GM12878 (cell line): ENCODE data around the gene AXIN1. TPM values are rescaled to one million over a fixed set of nuclear protein-coding genes. Genes with fewer than 3 reads are reported as not detected.

Experiments
- ATF2 ChIP-seq: IDR thresholded peaks from 2 replicates; pipeline ENCODE4 v1.6.1; 2012; ENCODE audit warnings: low read length, inconsistent platforms
- CEBPB ChIP-seq, 2 experiments: fragments of 150-350 bp in 1 of 2; IDR thresholded peaks; 2 replicates each; pipeline ENCODE4 v1.6.1; 2012 to 2014; ENCODE audit warnings: low read depth in 2 of 2, low read length in 2 of 2, borderline replicate concordance in 1 of 2, inconsistent platforms in 1 of 2
- CREB1 ChIP-seq: IDR thresholded peaks from 2 replicates; pipeline ENCODE4 v1.6.1; 2012; ENCODE audit warnings: low read depth, mild to moderate bottlenecking, inconsistent platforms
- CUX1 ChIP-seq: IDR thresholded peaks from 2 replicates; pipeline ENCODE4 v1.6.1; 2012; ENCODE audit warnings: improper control_type of control experiment, low read depth, low read length; ENCODE audit not compliant: insufficient replicate concordance
- EED ChIP-seq: sonication (generic); IDR thresholded peaks from 2 replicates; pipeline ENCODE4 v1.6.1; 2016; ENCODE audit warnings: antibody characterized with exemption, low read depth
- EGR1 ChIP-seq, 2 experiments: IDR thresholded peaks; 1 replicate in 1 of 2; 2 replicates in 1 of 2; pipeline ENCODE4 v1.6.1; 2011 to 2012; ENCODE audit warnings: low read depth in 2 of 2, low read length in 2 of 2, borderline replicate concordance in 1 of 2, mild to moderate bottlenecking in 1 of 2, moderate library complexity in 1 of 2
- FOXK2 ChIP-seq: fragments of 450-650 bp; IDR thresholded peaks from 2 replicates; pipeline ENCODE4 v1.6.1; 2017; ENCODE audit warnings: mild to moderate bottlenecking, moderate library complexity
- MYC ChIP-seq: IDR thresholded peaks from 2 replicates; pipeline ENCODE4 v1.6.1; 2011; ENCODE audit warnings: mild to moderate bottlenecking, low read length, moderate library complexity, inconsistent platforms; ENCODE audit not compliant: insufficient read depth, insufficient replicate concordance, insufficient read length, severe bottlenecking
- PBX3 ChIP-seq: IDR thresholded peaks from 2 replicates; pipeline ENCODE4 v1.6.1; 2011; ENCODE audit warnings: mild to moderate bottlenecking, low read depth, low read length, moderate library complexity; ENCODE audit not compliant: insufficient replicate concordance
- PRDM15 ChIP-seq: fragments of 450-650 bp; formaldehyde crosslinking; IDR thresholded peaks from 2 replicates; pipeline ENCODE4 v1.4.0; 2020; ENCODE audit warnings: mild to moderate bottlenecking, moderate library complexity
- SPI1 ChIP-seq: IDR thresholded peaks from 2 replicates; pipeline ENCODE4 v1.6.1; 2011; ENCODE audit warnings: low read depth, mild to moderate bottlenecking, low read length, moderate library complexity, borderline replicate concordance; ENCODE audit not compliant: insufficient read depth
- ZBTB11 ChIP-seq: fragments of 450-650 bp; formaldehyde crosslinking; IDR thresholded peaks from 2 replicates; pipeline ENCODE4 v1.5.0; 2022; ENCODE audit warnings: mild to moderate bottlenecking, missing genetic modification characterization
- ZNF622 ChIP-seq: fragments of 450-650 bp; IDR thresholded peaks from 2 replicates; pipeline ENCODE4 v1.6.1; 2017; ENCODE audit warnings: mild to moderate bottlenecking, inconsistent platforms
- polyA plus RNA-seq, 11 experiments: library from polyadenylated mRNA; depleted of rRNA in 4 of 11; unstranded in 6 of 11; stranded (reverse) in 5 of 11; fragments of >200 nt; fragmentation: Nextera tagmentation in 4 of 11; fragmentation: Illumina TruSeq in 1 of 11; extraction: Ambion mirVana in 4 of 11; extraction: Trizol in 1 of 11; gene quantifications; 1 replicate in 1 of 11; 2 replicates in 10 of 11; pipeline versions ENCODE4 v1.2.1 to v1.2.3, GENCODE V29; 2011 to 2016; ENCODE audit warnings: inconsistent platforms in 2 of 11, missing spikeins in 2 of 11, low read depth in 1 of 11
- total RNA-seq, 4 experiments: library from RNA; depleted of rRNA in 3 of 4; stranded (reverse); fragments of >200 nt in 3 of 4; fragmentation: Illumina TruSeq in 1 of 4; extraction: Trizol in 1 of 4; gene quantifications; 2 replicates each; pipeline versions ENCODE4 v1.2.1 to v1.2.3, GENCODE V29; 2013 to 2021

The AXIN1 gene
- total and polyA plus RNA-seq, 10 of the 15 experiments (the other 5 are each of a cell fraction or from before 2014, with no cell fraction given) = 0.26 to 27.1 (median 7.7) TPM

GRCh38 chr16:391885-392335 lies 39.4 kb upstream of the AXIN1 start (continued):
- TF ChIP-seq CUX1 (no peak), ATF2 (no peak), EED (no peak), ZBTB11 (CRISPR knock-in tag) (no peak), PRDM15 (CRISPR knock-in tag) (no peak), MYC (no peak), ZNF622 (no peak), CEBPB (IDR thresholded peaks at IDR 0.05; ENCODE audit: borderline replicate concordance in 1 of 2, low read depth in 2 of 2, low read length in 2 of 2) (no peak), PBX3 (no peak), FOXK2 (no peak), EGR1 (IDR thresholded peaks at IDR 0.05; ENCODE audit: borderline replicate concordance in 1 of 2, low read depth in 2 of 2, low read length in 2 of 2) (no peak), CREB1 (no peak), SPI1 (no peak)
